LNCAP (cell line): ENCODE data around the gene CYTH4.
A peak's percentile ranks its signal among the peaks of the same experiment; 100 is the strongest.

Experiments used
- CTCF ChIP-seq: fragments of 450-650 bp; IDR thresholded peaks from 2 replicates; pipeline ENCODE4 v1.5.1; 2017; ENCODE audit warnings: mild to moderate bottlenecking

The CYTH4 gene

DNA sequence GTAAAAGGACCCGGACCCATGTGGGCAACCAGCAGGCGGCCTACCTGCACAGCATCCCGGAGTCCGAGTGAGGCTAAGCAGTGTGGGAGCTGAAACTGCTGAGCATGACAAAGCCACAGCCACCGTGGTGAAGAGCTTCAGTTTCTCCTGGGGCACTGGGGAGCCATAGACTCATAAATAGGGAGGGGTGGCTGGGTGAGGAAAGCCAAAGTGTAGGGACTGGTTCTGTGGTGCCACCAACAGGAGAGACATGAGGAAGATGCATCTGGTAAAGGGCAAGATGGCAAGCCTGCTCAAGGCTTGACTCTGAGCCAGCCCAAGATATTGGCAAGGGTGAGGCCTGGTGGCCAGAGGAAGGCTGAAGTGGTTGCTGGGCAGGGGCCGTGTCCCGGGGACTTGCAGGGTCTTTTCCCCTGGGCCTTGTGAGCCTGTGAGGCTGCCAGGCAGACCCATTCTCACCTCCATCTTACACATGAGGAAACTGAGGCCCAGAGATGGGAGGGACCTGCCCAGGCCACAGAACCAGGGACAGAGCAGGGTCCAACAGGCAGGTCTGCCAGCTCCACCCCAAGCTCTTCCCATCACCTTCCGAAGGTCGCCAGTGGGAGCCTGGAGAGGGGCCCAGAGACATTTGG is 30.4 kb downstream of the CYTH4 start:
- TF ChIP-seq CTCF = no peak

- TF ChIP-seq CTCF = no peak
Measured at GRCh38 chr22:37313376-37314314, 31.3 kb downstream of the CYTH4 start.

DNA sequence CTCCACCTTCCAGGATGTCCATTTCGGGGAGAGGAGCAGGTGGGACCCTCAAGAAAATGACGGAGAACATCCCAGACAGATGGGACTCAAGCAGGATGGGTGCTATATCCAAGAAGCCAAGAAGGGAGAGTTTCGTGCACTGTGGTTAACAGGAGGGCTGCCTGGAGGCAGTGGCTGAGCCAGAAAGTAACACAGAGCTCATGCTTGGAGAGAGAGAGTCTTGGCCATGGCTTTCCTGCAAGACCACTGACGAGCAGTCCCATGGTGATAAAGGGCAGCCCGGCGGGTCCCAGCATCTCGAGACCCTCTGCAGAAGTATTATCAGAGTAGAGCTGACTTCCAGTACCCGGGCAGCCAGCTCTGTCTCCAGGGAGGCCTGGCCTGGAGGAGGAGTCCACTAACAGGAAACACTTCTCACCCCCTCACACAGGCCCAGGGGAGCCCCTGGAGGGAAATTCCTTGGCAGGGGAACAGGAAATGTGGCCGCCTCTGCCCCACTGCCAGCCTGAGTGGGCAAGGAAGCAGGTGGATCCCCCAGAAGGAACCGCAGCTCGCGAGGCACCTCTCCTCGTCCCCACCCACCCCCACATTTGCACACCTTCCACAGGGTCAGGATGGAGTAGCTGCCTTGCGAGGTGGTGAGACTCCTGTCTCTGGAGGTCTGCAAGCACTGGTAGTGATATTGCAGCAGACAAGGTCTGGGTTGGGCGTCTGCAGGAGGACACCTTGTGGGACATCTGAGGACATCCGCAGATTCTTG is 32.2 kb downstream of the CYTH4 start:
- no peak for TF ChIP-seq CTCF

DNA sequence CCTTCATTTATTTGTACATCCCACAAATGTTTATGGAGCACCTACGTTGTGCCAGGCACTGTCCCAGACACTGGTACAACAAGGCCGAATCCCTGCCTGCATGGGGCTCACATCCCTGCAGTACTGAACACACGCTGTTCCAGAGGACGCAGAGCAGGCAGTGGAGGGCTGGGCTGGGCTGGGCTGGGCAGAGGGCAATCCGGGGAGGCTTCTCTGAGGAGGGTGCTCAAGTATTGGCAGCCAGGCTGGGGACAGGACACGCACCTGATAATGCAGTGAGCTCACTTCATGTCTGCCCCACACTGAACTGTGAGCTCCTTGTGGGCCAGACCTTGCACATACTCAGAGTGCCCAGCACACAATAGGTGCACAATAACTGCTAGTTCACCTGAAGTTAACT is 34.1 kb downstream of the CYTH4 start:
- TF ChIP-seq CTCF = no peak

- peak; percentile 88 for TF ChIP-seq CTCF
Measured at GRCh38 chr22:37316875-37317371, 34.6 kb downstream of the CYTH4 start.

DNA sequence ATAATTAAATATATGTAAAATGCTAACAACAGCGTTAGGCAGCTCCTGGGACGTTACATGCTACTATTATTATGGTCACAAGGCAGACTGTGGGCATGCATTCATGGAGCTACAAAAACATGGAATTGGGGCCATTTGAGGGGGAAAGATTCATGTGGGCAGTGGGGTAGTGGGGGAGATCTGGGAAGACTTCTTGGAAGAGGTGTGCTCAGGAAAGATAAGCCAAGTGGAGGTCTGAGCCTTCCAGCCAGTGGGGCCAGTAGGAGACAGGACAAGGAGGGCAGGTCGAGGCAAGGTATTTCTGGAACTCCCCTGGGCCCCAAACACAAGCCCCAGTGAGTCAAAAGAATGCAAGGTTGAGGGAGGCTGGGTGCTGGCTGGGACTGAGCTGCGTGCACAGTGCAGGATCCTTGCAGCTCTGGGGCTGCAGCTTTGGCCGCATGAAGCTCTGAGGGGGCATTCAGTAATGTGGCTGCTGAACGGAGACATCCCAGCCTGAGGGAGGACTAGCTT is 35.4 kb downstream of the CYTH4 start:
- no peak for TF ChIP-seq CTCF

DNA sequence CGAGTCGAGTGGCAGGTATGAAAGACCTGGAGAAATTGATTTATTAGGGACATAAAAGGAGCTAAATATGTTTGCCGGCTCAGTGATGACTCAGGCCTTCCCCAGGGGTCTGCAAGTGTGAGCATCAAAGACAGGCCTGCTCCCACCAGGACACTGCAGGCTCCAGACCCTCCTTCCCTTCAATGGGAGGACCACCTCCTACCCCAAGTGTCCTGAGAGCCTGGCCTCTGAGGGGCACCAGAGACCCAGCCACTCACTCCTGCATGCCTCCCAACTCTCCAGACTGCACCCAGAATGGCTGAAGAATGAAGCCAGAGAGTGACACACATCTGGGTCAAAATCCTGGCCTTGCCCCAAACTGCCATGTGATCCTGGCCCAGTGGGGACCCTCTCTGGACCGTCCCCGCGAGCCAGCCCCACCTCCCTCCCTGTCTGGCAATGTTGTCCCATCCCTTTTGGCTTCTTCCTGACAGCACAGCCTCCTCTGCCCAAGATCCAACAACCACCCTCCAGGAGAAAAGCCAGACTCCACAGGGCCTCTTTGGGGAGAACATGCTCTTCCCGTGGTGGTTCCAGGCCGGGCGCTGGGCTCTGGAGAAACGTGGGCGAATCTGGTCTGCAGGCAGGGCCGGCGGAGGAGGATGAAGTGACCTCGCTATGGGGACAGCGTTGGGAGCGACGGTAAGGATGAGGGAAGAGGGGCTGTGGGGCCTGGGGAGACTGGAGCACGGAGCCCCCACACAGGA is 36.2 kb downstream of the CYTH4 start:
- TF ChIP-seq CTCF = no peak
